ENCODE results near the gene IFI27L1. TPM values are rescaled to one million over a fixed set of nuclear protein-coding genes. Genes with fewer than 3 reads are reported as not detected.

Gene IFI27L1
- total and polyA plus RNA-seq, 2 donors (not counting 3 experiments of a cell fraction or from before 2014, with no cell fraction given), result 31.1 to 38.1 TPM

DNA sequence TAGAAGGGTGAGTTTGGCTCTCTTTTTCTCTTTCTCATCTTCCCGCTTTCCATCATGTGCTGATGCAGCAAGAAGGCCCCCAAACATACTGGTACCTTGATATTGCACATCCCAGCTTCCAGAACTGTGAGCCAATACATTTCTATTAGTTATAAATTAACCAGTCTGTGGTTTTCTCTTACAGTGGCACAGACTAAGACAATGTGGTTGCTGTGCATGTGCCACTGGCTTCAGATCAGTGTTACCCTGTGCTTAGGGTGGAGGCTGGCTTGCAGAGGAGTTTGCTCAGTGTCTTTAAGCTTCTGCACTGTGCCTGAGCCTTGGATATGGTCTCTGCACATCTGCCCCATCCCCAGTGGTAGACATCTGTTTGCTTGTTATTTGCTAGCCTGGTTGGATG is 42.8 kb downstream of the IFI27L1 start:
- ChIA-PET CTCF (no interaction called here), POLR2A (no interaction called here)
- no peaks in the 10 kb centered on the region for H3K9me3 ChIP-seq (replicated peaks; ENCODE audit: control insufficient read depth, insufficient read depth, low read length)
- no peaks in the 10 kb centered on the region for H3K4me1 ChIP-seq (ENCODE audit: control insufficient read depth, extremely low read depth, insufficient read depth, low read length)
- intact Hi-C loops (cut with micrococcal nuclease), result no loop called here
- no peak overlapping the region for H3K27ac ChIP-seq (ENCODE audit: insufficient read depth, low read depth, low read length)
- H2AFZ ChIP-seq (ENCODE audit: low read depth, low read length), result no peak overlapping the region
- H3K9ac ChIP-seq (replicated peaks; ENCODE audit: extremely low read depth, insufficient read depth, low read length), result no peak overlapping the region
- H3K4me3 ChIP-seq (replicated peaks in 1 of 3; ENCODE audit: insufficient read depth in 1 of 3, low read depth in 1 of 3, low read length in 3 of 3), result no peak overlapping the region
- no peaks in the 10 kb centered on the region for H3K9me1 ChIP-seq (replicated peaks; ENCODE audit: control insufficient read depth, extremely low read depth, insufficient read depth, low read length)
- no peaks in the 10 kb centered on the region for H4K20me1 ChIP-seq (replicated peaks; ENCODE audit: control insufficient read depth, extremely low read depth, insufficient read depth, low read length)
- no TSS peak for BruUV-seq (replicated peaks)
- FAIRE-seq (no peak), DNase-seq (ENCODE audit: low read depth, low spot score) (no peak)
- no peak for TF ChIP-seq POLR2A (IDR thresholded peaks at IDR 0.05; ENCODE audit: low read depth, low read length)
- no peak for TF ChIP-seq EZH2 (IDR thresholded peaks at IDR 0.05; ENCODE audit: borderline replicate concordance, low read depth, low read length, severe bottlenecking)
- TF ChIP-seq, protein P1, sequence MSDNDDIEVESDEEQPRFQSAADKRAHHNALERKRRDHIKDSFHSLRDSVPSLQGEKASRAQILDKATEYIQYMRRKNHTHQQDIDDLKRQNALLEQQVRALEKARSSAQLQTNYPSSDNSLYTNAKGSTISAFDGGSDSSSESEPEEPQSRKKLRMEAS (IDR thresholded peaks at IDR 0.05; ENCODE audit: insufficient read depth, insufficient read length), result no peak
- TF ChIP-seq FOS (IDR thresholded peaks at IDR 0.05; ENCODE audit: borderline replicate concordance, insufficient read depth, low read length), result no peak
- TF ChIP-seq GATA2 (IDR thresholded peaks at IDR 0.05; ENCODE audit: insufficient read depth, insufficient read length, low read depth, low read length), result no peak
- no peak for TF ChIP-seq POLR2AphosphoS5 (IDR thresholded peaks at IDR 0.05; ENCODE audit: insufficient read depth, low read depth, low read length)
- TF ChIP-seq, protein P2, sequence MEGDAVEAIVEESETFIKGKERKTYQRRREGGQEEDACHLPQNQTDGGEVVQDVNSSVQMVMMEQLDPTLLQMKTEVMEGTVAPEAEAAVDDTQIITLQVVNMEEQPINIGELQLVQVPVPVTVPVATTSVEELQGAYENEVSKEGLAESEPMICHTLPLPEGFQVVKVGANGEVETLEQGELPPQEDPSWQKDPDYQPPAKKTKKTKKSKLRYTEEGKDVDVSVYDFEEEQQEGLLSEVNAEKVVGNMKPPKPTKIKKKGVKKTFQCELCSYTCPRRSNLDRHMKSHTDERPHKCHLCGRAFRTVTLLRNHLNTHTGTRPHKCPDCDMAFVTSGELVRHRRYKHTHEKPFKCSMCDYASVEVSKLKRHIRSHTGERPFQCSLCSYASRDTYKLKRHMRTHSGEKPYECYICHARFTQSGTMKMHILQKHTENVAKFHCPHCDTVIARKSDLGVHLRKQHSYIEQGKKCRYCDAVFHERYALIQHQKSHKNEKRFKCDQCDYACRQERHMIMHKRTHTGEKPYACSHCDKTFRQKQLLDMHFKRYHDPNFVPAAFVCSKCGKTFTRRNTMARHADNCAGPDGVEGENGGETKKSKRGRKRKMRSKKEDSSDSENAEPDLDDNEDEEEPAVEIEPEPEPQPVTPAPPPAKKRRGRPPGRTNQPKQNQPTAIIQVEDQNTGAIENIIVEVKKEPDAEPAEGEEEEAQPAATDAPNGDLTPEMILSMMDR (IDR thresholded peaks at IDR 0.05; ENCODE audit: extremely low read depth in 1 of 2, insufficient read depth in 1 of 2, low read depth in 1 of 2, low read length in 2 of 2), result no peak
- no peak for TF ChIP-seq JUN (IDR thresholded peaks at IDR 0.05; ENCODE audit: borderline replicate concordance, insufficient read depth, insufficient read length, low read depth)
- no peak for TF ChIP-seq MYC (IDR thresholded peaks at IDR 0.05; ENCODE audit: low read depth, low read length)
- H3K27me3 ChIP-seq (ENCODE audit: control insufficient read depth in 2 of 2, insufficient read depth in 2 of 2, low read length in 2 of 2), result no peaks in the 10 kb centered on the region
- H3K36me3 ChIP-seq (ENCODE audit: control insufficient read depth in 2 of 2, extremely low read depth in 1 of 2, insufficient read depth in 2 of 2, low read length in 2 of 2), result no peaks in the 10 kb centered on the region
- no peaks in the 10 kb centered on the region for H3K79me2 ChIP-seq (ENCODE audit: control insufficient read depth, insufficient read depth, low read length)
- no peak overlapping the region for H3K4me2 ChIP-seq (ENCODE audit: insufficient read depth, low read length)
- dilution Hi-C loops (cut with MboI; ENCODE audit: extremely low pct_ligation_motif_present, low sequenced_read_pairs), result no loop called here

All from endothelial cell of umbilical vein (primary cell).